K562 (cell line): ENCODE results near the gene QRICH1. TPM values are rescaled to one million over a fixed set of nuclear protein-coding genes. Genes with fewer than 3 reads are reported as not detected.

Experiments
- CAMTA2 ChIP-seq: fragments of 250-450 bp; sonication (Bioruptor Pico); conservative IDR thresholded peaks from 2 replicates; pipeline ENCODE4 v1.5.1; 2022
- CBX3 ChIP-seq, 2 experiments: IDR thresholded peaks; 1 replicate in 1 of 2; 2 replicates in 1 of 2; pipeline ENCODE4 v1.6.1; 2012; ENCODE audit warnings: inconsistent platforms in 2 of 2, low read length in 2 of 2, borderline replicate concordance in 1 of 2, control low read depth in 1 of 2
- ERF ChIP-seq: fragments of 450-650 bp; formaldehyde crosslinking; IDR thresholded peaks from 2 replicates; pipeline ENCODE4 v1.4.0; 2020; ENCODE audit warnings: mild to moderate bottlenecking, mixed read lengths
- EZH2 ChIP-seq: IDR thresholded peaks from 2 replicates; pipeline ENCODE4 v1.6.1; 2012; ENCODE audit warnings: low read depth, mild to moderate bottlenecking, inconsistent platforms, low read length, borderline replicate concordance
- GABPB1 ChIP-seq: sonication (generic); formaldehyde crosslinking; IDR thresholded peaks from 2 replicates; pipeline ENCODE4 v1.8.0; 2022; ENCODE audit warnings: mild to moderate bottlenecking, missing genetic modification reagents
- HMGN3 ChIP-seq: IDR thresholded peaks from 2 replicates; pipeline ENCODE4 v1.6.1; 2011; ENCODE audit warnings: borderline replicate concordance, low read depth, mild to moderate bottlenecking, mixed read lengths, low read length; ENCODE audit not compliant: insufficient read length; ENCODE audit errors: extremely low read depth
- KHSRP ChIP-seq: fragments of 450-650 bp; IDR thresholded peaks from 2 replicates; pipeline ENCODE4 v1.6.1; 2017
- KLF13 ChIP-seq: fragments of 450-650 bp; IDR thresholded peaks from 2 replicates; pipeline ENCODE4 v1.6.1; 2016; ENCODE audit warnings: missing genetic modification characterization, low read depth, mild to moderate bottlenecking, missing compliant biosample characterization, moderate library complexity, borderline replicate concordance
- PPARD ChIP-seq: fragments of 250-450 bp; sonication (Bioruptor Pico); IDR thresholded peaks from 2 replicates; pipeline ENCODE4 v1.8.0; 2022; ENCODE audit warnings: inconsistent platforms, mild to moderate bottlenecking, moderate library complexity
- RAD51 ChIP-seq: fragments of 450-650 bp; IDR thresholded peaks from 2 replicates; pipeline ENCODE4 v1.7.1; 2016; ENCODE audit warnings: low read depth, mild to moderate bottlenecking, borderline replicate concordance
- SAFB2 ChIP-seq: fragments of 200-400 bp; formaldehyde crosslinking; IDR thresholded peaks from 2 replicates; pipeline ENCODE4 v1.6.1; 2018; ENCODE audit warnings: borderline replicate concordance, low read length, low read depth, moderate library complexity; ENCODE audit not compliant: severe bottlenecking
- SIX5 ChIP-seq, 2 experiments: IDR thresholded peaks; 2 replicates each; pipeline ENCODE4 v1.6.1; 2011; ENCODE audit warnings: low read length in 2 of 2, borderline replicate concordance in 1 of 2, low read depth in 1 of 2, mild to moderate bottlenecking in 1 of 2, moderate library complexity in 1 of 2; ENCODE audit not compliant: insufficient read depth in 1 of 2
- TBL1XR1 ChIP-seq, 2 experiments: IDR thresholded peaks; 2 replicates each; pipeline ENCODE4 v1.6.1; 2012; ENCODE audit warnings: improper control_type of control experiment in 2 of 2, low read length in 2 of 2, mild to moderate bottlenecking in 1 of 2
- TCF7L2 ChIP-seq: fragments of 150-350 bp; IDR thresholded peaks from 2 replicates; pipeline ENCODE4 v1.6.1; 2016; ENCODE audit warnings: low read depth, mild to moderate bottlenecking, low read length, moderate library complexity
- TCFL5 ChIP-seq: fragments of 250-450 bp; sonication (Bioruptor Pico); conservative IDR thresholded peaks from 2 replicates; pipeline ENCODE4 v1.6.1; 2021; ENCODE audit warnings: mild to moderate bottlenecking, moderate library complexity, matching md5 sums
- TEAD4 ChIP-seq, 2 experiments: sonication (generic) in 1 of 2; formaldehyde crosslinking in 1 of 2; IDR thresholded peaks; 2 replicates each; pipeline versions ENCODE4 v1.6.1 to v1.8.0; 2012 to 2022; ENCODE audit warnings: borderline replicate concordance in 1 of 2, inconsistent platforms in 1 of 2, low read length in 1 of 2, mild to moderate bottlenecking in 1 of 2, missing genetic modification reagents in 1 of 2
- ZNF316 ChIP-seq: fragments of 450-650 bp; IDR thresholded peaks from 2 replicates; pipeline ENCODE4 v1.6.1; 2016
- ZNF408 ChIP-seq: fragments of 250-450 bp; sonication (Bioruptor Pico); IDR thresholded peaks from 2 replicates; pipeline ENCODE4 v1.4.0; 2020; ENCODE audit warnings: low read depth, mild to moderate bottlenecking, moderate library complexity
- polyA plus RNA-seq, 8 experiments: library from polyadenylated mRNA; depleted of rRNA in 4 of 8; stranded (reverse) in 5 of 8; unstranded in 3 of 8; fragments of >200 nt; fragmentation: Nextera tagmentation in 2 of 8; fragmentation: Illumina TruSeq in 1 of 8; extraction: Ambion mirVana in 2 of 8; extraction: Trizol in 1 of 8; gene quantifications; 2 replicates each; pipeline versions ENCODE4 v1.2.1 to v1.2.3, GENCODE V29; 2011 to 2014; ENCODE audit warnings: inconsistent platforms in 1 of 8, missing spikeins in 1 of 8
- total RNA-seq, 7 experiments: library from RNA; depleted of rRNA in 6 of 7; stranded (reverse); fragments of >200 nt in 6 of 7; fragmentation: Illumina TruSeq in 2 of 7; extraction: Trizol in 2 of 7; gene quantifications; 2 replicates each; pipeline versions ENCODE4 v1.2.1 to v1.2.3, GENCODE V29; 2011 to 2021; ENCODE audit warnings: low replicate concordance in 1 of 7
- TF ChIP-seq, protein P1 (sequence below): sonication (generic); formaldehyde crosslinking; IDR thresholded peaks from 2 replicates; pipeline ENCODE4 v1.8.0; 2022; ENCODE audit warnings: mild to moderate bottlenecking, low read depth, missing genetic modification reagents
- TF ChIP-seq, protein P2 (sequence below): fragments of 150-350 bp; conservative IDR thresholded peaks from 2 replicates; pipeline ENCODE4 v1.6.1; 2014; ENCODE audit warnings: low read length
- TF ChIP-seq, protein P3 (sequence below): IDR thresholded peaks from 2 replicates; pipeline ENCODE4 v1.6.1; 2011; ENCODE audit not compliant: insufficient read length; ENCODE audit errors: extremely low read depth
- TF ChIP-seq, protein P4 (sequence below): sonication (generic); formaldehyde crosslinking; IDR thresholded peaks from 2 replicates; pipeline ENCODE4 v1.9.0; 2022; ENCODE audit warnings: mild to moderate bottlenecking, missing genetic modification reagents

Gene QRICH1
- total and polyA plus RNA-seq, 9 of the 15 experiments (the other 6 are each of a cell fraction or from before 2014, with no cell fraction given): 20.1 to 99.2 (median 56.7) TPM

DNA sequence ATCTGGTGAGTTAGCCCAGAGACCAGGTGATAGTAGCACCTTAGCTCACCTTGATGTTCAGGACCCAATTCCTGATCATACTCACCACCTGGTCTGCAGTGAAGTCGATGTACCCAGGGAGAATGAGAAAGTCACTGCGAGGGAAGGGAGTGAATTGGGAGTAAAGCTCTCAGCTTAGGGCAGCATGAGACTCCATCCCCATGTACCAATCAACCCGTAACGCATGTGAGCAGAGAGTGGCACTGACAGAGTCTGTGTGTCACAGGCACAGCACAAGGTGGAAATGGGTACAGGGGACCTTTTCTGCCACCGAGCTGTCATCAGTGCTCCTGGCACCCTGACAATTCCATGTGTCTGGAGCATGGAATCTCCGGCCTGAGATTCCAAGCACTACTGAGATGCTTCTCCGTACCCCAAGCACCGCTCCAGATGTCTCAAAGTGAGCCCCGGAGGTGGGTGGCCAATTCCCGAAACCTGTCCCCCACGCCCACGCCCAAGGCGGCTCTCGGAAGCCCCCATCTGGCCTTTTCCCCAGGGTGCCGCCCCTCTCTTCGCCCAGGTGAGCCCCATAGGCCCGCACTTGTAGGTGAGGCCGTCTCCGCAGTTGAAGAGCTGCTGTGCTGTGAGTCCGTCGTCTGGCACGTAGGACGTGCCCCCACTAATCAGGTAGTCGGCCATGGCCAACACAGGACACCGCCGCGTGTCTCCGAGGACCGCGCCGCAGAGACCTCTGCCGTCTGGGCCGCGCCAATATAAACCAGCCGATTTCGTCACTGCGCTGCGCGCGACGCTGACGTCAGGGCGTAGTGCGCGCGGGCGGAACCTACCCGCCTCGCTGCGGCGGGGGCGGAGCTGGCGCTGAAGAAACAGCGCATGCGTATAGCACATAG is 65.0 kb downstream of the QRICH1 start, which contains the start of gene IMPDH2 (continued):
- TF ChIP-seq SAFB2 (no peak), PPARD (CRISPR knock-in tag) (no peak), ZNF408 (CRISPR knock-in tag) (no peak), SIX5 (IDR thresholded peaks at IDR 0.05; ENCODE audit: borderline replicate concordance in 1 of 2, insufficient read depth in 1 of 2, low read depth in 1 of 2, low read length in 2 of 2) (no peak), GABPB1 (CRISPR knock-in tag) (peak; percentile 72), KHSRP (peak; percentile 46; the same call in 1 of the 2 replicates), ERF (CRISPR knock-in tag) (peak; percentile 96; the same call in 1 of the 2 replicates), RAD51 (no peak), TCF7L2 (no peak), EZH2 (no peak), ZNF316 (peak; percentile 48; the same call in 1 of the 2 replicates), TBL1XR1 (IDR thresholded peaks at IDR 0.05; ENCODE audit: low read length in 2 of 2) (peak in 1 of 2 experiments; percentile 64; a peak in 2 of 4 replicates), HMGN3 (peak; percentile 97), CAMTA2 (CRISPR knock-in tag) (peak; percentile 94; the same call in 1 of the 2 replicates), CBX3 (IDR thresholded peaks at IDR 0.05; ENCODE audit: borderline replicate concordance in 1 of 2, low read length in 2 of 2) (peak in 1 of 2 experiments; percentile 46; a peak in 1 of 3 replicates), KLF13 (peak; percentile 29; the same call in 1 of the 2 replicates), TCFL5 (CRISPR knock-in tag) (no peak), TEAD4 (IDR thresholded peaks at IDR 0.05; ENCODE audit: low read length) (0 out of 2 replicates have a peak, but pooled peaks have one; percentile 7), TEAD4 (CRISPR knock-in tag; IDR thresholded peaks at IDR 0.05; ENCODE audit: borderline replicate concordance) (no peak)
- TF ChIP-seq, protein P1, sequence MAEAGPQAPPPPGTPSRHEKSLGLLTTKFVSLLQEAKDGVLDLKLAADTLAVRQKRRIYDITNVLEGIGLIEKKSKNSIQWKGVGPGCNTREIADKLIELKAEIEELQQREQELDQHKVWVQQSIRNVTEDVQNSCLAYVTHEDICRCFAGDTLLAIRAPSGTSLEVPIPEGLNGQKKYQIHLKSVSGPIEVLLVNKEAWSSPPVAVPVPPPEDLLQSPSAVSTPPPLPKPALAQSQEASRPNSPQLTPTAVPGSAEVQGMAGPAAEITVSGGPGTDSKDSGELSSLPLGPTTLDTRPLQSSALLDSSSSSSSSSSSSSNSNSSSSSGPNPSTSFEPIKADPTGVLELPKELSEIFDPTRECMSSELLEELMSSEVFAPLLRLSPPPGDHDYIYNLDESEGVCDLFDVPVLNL (CRISPR knock-in tag): 0 out of 2 replicates have a peak, but pooled peaks have one; percentile 64
- TF ChIP-seq, protein P2, sequence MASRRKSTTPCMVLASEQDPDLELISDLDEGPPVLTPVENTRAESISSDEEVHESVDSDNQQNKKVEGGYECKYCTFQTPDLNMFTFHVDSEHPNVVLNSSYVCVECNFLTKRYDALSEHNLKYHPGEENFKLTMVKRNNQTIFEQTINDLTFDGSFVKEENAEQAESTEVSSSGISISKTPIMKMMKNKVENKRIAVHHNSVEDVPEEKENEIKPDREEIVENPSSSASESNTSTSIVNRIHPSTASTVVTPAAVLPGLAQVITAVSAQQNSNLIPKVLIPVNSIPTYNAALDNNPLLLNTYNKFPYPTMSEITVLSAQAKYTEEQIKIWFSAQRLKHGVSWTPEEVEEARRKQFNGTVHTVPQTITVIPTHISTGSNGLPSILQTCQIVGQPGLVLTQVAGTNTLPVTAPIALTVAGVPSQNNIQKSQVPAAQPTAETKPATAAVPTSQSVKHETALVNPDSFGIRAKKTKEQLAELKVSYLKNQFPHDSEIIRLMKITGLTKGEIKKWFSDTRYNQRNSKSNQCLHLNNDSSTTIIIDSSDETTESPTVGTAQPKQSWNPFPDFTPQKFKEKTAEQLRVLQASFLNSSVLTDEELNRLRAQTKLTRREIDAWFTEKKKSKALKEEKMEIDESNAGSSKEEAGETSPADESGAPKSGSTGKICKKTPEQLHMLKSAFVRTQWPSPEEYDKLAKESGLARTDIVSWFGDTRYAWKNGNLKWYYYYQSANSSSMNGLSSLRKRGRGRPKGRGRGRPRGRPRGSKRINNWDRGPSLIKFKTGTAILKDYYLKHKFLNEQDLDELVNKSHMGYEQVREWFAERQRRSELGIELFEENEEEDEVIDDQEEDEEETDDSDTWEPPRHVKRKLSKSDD: no peak
- TF ChIP-seq, protein P3, sequence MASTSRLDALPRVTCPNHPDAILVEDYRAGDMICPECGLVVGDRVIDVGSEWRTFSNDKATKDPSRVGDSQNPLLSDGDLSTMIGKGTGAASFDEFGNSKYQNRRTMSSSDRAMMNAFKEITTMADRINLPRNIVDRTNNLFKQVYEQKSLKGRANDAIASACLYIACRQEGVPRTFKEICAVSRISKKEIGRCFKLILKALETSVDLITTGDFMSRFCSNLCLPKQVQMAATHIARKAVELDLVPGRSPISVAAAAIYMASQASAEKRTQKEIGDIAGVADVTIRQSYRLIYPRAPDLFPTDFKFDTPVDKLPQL: no peak
- TF ChIP-seq, protein P4, sequence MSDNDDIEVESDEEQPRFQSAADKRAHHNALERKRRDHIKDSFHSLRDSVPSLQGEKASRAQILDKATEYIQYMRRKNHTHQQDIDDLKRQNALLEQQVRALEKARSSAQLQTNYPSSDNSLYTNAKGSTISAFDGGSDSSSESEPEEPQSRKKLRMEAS: peak; percentile 94
